DMS79 treated with DMSO at 0.1 percent for 48 hours (cell line): ENCODE measurements around the gene RGS11.

ENCODE experiments used
- DNase-seq: peaks from one replicate; lab custom pipeline; 2025; lab: John Stamatoyannopoulos, UW

The RGS11 gene

GRCh38 chr16:229731-230281, 45.9 kb downstream of the RGS11 start:
- DNase-seq = no peak

- DNase-seq = peak; percentile 78
Observed at GRCh38 chr16:228852-229730, 46.7 kb downstream of the RGS11 start, which contains the start of gene LUC7L. Gene LUC7L, minus strand, starts transcription at chr16:229449. Its CDS starts 110 bp downstream, at chr16:229339.

GRCh38 chr16:228151-228851, 47.4 kb downstream of the RGS11 start:
- DNase-seq = peak; percentile 25

- DNase-seq = no peak
Observed at GRCh38 chr16:220021-220420, 55.7 kb downstream of the RGS11 start.
